GM21447 (cell line): Measurements from ENCODE around the gene TSPEAR.
"Not testable (repeated sequence)": the region's sequence is repeated elsewhere in the genome, so short reads cannot be mapped to it uniquely, and the experiment has no call there.

Experiments
- ATAC-seq: cut with Tn5 transposase; IDR thresholded peaks from one replicate; pipeline ENCODE4 v1.9.1; 2021; ENCODE audit not compliant: unreplicated experiment

Gene TSPEAR

DNA sequence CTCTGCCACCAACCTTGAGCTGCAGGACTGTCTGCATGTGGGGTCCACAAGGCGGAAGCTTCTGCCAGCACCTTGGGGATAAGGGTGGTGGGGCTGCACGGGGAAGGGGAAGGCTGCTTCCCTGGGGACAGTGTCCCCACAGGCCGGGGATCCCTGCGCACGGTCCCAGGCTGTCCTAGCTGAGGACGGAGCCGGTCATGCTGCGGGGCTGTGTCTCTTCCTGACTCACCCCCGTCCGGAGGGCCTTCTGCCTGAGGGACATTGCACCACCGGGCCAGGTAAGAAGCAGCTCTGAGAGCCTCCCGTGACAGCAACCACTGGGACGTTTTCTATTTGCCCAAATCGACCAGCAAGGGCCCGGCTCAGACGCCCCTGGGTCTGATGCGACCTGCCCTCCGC, 201.3 kb downstream of the TSPEAR start:
- ATAC-seq = no peak

DNA sequence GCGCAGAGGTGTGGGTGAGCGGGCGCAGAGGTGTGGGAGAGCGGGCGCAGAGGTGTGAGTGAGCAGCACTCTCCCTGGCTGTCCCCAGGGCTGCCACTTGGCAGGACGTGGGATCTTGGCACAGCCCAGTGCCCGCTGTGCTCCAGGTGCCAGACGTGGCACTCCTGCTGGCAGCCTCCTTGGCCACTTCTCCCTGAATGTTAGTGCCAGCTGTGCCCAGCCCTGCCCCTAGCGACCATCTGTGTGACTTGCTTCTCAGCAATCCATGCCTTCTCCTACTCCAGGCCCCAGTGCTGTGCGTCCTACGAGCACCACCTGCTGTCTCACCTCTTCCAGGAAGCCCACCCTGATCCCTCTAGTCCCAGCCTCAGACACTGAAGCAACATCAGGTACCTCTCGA, 201.8 kb downstream of the TSPEAR start:
- no peak for ATAC-seq

DNA sequence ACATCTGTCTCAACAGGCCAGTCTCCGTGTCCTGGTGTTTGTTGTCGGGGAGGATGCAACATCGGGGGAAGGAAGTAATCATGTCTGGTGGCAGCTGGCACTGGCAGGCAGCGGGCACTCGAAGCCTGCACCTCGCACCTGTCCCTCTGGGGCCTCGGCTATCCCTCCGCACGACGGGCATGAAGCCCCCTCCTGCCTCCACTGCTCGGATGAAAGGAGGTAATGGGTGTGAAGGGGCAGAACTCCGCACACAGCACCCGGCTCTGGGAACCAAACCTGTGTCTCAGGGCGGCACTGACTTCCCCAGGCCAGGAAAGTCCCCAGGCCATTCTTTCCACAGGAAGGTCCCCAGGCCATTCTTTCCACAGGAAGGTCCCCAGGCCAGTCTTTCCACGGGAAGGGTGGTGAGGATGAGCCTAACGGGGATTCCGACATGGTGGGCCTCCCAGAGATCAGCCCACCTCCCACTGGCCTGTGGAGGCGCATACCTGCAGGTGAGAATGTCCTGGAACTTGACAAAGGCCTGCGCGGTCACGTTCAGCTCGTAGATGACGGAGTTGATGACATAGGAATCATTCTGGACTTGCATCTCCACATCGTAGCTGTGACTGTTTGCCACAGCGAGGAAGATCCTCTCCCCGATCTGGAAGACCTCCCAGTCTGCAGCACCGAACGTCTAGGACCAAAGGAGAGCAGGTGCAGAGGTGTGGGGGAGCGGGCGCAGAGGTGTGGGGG, 202.5 kb downstream of the TSPEAR start:
- no peak for ATAC-seq

DNA sequence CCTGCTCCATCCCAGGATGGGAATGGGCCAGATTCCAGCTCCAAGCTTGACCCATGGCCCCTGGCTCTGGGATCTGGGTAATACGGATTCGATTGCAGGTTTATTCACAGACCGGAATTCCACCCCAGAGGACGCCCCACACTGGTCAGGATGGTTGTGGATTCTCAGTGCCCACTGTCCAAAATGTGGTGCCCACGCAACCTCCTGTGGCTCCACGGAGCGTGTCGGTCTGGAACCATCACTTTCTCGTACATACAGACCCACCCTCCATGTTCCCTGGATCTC, 203.0 kb downstream of the TSPEAR start:
- no peak for ATAC-seq

DNA sequence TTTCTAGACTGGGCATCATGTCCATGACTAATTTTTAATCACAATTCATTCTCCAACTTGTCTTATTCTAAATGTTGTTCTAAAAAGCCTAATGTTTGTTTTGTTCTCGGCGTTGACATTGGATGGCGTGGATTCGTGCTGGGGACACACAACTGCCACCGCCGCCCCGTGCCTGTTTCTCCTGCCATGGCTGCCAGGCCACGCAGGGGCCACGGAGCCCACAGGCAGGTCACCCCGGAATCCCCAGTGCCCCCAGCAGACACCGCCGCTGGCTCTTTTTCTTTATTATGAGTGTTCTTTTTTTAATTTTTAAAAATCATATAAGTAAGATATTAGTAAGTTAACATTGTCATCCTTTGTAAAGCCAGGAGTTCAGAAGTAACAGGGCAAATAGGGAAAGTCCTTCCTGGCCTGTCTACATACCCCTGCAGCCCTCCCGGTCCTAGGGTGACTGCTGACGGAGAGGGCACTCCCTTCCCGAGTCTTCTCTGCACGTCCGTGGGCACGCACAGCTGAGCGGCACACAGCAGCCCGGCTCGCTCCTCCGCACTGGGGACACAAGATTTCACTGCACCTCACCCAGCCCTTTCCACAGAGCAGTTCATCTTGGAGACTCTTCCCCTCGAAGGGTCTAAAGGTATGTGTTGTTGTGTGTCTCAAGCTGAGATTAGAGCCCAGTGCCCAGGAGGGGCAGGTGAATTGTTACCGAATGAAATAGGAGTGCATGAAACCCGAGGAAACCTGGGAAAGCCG, 203.5 kb downstream of the TSPEAR start:
- ATAC-seq = no peak

DNA sequence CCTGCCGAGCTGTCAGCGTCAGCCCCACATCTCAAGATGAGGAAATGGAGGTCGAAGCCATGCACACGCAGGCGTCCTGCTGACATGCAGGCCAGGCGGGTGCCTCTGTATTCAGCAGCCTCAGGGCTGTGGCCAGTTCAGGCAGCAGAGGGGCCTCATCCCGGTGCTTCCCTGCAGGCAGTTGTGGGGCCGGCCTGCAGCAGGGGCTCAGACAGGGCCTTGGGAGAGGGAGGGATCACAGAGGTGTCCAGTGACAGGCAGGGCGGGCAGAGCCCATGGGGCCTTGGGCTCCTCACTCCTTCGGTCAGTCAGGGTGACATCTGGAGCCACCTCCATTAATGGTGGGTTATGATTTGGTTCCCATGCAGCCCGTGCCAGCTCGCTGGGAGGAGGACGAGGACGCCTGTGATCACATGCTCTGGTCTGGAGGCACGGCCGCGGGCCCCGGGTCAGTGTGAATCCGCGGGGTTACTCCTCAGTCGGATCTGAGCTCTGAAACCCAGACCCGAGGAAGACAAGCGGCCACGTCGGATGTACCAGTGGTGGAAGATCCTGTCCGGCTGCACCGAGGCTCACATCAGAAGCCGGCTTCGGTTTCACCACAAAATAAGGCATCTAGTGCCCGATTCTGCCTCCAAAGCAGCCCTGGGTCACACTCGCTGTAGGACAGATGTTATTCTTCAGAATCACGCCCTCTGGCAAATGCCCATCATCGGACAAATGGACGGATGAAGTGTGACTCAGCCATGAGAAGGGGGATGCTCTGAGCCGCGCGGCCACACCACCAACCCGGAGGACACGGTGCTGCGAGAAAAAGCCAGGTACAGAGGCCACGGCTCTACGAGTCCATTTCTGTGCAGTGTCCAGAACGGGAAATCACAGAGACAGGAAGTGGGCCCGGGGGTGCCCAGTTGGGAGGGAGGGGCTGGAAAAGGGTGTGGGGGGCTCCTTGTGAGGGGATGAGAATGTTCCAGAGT, 204.8 kb downstream of the TSPEAR start:
- ATAC-seq = no peak

DNA sequence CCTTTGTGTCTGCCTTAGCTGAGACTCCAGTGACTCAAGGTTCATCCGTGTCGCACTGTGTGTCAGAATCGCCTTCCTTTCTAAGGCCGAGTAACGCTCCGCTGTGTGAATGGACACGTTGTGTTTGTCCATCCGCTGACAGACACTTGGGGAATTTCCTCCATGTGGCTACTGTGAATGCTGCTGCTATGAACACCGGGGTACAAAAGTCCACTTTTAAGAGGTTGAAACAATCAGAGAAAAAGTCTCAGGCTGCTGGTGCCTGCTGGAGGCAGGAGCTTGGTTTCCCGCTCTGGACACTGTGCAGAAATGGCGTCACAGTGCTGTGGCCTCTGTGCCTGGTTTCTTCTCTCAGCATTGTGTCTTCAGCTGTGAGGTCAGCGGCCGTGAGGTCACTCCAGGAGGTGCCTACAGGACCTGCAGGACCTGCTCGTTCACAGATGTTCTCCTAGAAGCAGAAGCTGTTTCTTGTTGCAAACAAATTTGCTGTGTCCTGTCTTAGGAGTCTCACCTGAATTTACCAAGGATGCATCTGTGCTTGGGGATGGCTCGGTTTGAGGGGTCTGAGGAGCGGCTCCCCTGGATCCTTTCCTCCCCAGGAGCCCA, 205.6 kb downstream of the TSPEAR start:
- no peak for ATAC-seq

DNA sequence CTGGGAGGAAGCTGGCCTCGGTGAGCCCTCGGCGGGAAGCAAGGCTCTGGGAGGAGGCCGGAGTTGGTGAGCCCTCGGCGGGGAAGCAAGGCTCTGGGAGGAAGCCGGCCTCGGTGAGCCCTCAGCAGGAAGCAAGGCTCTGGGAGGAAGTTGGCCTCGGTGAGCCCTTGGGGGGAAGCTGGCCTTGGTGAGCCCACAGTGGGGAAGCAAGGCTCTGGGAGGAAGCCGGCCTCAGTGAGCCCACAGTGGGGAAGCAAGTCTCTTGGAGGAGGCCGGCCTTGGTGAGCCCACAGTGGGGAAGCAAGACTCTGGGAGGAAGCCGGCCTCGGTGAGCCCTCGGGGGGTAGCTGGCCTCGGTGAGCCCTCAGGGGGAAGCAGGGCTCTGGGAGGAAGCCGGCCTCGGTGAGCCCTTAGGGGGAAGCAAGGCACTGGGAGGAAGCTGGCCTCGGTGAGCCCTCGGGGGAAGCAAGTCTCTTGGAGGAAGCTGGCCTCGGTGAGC, 207.4 kb downstream of the TSPEAR start:
- no peak for ATAC-seq

DNA sequence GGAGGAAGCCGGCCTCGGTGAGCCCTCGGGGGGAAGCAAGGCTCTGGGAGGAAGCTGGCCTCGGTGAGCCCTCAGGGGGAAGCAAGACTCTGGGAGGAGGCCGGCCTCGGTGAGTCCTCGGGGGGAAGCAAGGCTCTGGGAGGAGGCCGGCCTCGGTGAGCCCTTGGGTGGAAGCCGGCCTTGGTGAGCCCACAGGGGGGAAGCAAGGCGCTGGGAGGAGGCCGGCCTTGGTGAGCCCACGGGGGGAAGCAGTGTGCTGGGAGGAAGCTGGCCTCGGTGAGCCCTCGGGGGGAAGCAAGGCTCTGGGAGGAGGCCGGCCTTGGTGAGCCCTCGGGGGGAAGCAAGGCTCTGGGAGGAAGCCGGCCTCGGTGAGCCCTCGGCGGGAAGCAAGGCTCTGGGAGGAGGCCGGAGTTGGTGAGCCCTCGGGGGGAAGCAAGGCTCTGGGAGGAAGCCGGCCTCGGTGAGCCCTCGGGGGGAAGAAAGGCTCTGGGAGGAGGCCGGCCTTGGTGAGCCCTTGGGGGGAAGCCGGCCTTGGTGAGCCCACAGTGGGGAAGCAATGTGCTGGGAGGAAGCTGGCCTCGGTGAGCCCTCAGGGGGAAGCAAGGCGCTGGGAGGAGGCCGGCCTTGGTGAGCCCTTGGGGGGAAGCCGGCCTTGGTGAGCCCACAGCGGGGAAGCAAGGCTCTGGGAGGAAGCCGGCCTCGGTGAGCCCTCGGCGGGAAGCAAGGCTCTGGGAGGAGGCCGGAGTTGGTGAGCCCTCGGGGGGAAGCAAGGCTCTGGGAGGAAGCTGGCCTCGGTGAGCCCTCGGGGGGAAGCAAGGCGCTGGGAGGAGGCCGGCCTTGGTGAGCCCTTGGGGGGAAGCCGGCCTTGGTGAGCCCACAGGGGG, 208.1 kb downstream of the TSPEAR start:
- not testable (repeated sequence) for ATAC-seq

DNA sequence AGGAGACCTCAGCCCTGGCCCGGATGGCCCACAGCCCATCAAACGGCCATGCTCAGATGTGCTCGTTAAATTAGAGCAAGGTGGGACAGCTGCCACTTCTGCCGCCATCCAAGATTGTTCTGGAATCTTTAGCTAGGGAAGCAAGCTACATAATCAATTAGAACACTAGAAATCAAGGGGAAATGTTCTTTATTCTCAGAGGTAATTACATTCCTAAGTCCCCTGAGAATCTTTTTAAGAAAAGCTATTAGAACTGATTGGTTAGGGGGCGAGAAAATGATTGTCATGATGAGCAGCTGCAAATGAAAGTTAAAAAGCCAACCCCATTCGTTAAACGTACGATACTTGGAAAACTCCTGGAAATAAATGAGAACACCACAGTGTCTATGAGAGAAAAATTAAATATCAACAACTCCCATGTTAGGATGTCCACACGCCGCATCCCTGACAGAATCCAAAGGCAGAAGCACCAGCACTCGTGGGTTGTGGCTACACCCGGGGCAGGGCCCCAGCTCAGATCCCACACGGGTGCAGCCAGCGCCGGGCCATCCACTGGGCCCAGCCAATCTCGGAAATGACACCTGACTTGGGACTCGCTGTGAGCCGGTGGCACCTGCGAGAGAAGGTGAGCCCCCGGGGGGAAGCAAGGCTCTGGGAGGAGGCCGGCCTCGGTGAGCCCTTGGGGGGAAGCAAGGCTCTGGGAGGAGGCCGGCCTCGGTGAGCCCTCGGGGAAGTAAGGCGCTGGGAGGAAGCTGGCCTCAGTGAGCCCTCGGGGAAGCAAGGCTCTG, 209.0 kb downstream of the TSPEAR start:
- ATAC-seq = no peak

DNA sequence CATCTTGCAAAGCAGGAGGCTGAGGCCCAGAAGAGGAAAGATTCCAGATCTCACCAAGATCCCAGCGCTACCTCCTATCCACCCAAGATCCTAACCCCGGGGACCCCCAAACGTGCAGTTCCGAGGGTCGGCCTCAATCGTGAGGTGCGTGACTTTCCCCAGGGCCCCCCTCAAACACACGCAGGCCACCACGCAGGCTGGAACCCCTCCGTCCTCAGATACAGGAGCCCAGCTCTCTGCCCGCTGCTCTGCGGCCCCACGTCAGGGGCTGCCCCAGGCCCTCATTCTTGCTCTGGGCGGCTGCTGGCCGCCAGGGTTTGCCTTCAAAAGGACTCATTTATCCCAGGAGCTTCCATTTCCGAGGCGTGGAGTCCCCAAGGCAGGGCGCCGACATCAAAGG, 211.3 kb downstream of the TSPEAR start:
- no peak for ATAC-seq

DNA sequence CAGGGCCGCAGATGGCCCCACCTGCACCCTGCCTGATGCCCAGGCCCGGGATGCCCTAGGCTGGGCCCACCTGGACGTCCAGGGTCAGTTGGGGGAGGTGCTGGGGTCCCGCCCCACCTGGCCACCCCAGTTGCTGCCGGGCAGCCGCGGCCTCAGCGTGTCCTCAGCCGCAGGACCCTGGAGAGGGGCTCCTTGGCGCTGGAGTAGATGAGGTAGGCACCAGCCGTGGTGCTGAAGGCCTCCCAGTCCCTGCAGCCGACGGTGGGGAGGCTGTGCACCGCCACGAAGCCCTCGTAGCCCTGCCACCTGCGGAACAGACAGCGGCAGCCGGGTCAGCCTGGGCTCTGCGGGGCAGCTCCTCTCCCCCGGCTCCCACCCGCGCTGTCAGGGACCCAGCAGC, 211.7 kb downstream of the TSPEAR start:
- no peak for ATAC-seq

DNA sequence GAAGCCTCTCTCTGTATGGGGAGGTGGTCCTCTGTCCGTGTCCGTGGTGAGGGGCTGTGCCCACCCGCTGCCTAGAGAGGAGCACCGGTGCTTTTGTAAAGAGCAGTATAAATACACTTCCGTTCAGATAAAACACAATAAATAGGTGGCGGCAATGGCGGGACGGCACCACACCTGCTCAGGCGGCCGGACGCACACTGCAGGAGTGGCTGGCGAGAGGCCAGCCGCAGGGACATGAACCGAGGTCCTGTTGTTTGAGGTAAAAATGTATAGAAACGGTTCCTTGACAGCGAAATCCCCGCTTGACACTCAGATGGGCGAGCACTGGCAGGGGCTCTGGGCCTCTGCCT, 212.2 kb downstream of the TSPEAR start:
- no peak for ATAC-seq

DNA sequence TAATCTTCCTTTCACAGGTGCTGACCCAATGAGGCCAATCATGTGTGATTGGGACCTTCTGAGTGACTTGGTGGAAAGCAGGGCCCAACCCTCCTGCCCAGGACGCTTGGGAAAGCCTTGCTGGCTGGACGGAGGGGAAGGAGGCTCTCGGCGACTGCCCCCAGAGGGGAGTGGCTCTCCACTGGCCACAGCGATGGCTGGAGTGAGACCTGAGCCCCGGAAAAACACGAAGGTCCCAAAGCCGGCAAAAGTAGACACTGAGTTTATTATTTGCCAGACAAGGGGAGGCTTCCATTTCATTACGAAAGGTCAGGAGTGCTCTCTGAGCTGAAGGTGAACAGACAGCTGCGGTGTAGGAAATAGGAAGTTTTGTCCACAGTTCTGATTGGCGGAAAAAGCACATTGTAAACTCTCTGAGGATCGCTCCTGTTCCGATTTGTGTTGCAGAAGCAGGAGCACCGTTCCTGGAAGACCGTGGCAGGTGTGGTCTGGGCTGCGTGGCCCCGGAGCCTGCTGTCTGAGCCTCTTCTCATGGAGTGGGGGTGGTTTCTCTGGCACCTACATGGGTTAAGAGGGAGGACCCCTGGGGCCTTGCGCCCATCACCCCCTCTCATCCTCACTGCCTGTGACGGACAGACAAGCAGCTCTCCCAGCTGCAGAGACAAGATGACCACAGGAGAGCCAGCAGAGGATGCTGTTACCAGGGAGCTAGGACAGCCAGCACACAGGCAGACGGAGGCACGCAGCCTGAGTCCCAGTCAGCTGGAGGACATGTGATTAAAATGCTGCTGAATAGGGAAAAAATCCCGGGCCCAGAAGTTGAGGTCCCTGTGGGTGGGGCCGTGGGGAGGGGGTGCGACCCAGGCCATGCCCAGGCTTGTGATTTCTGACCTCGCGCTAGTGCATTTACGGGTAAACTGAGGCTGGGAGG, 212.8 kb downstream of the TSPEAR start:
- no peak for ATAC-seq

DNA sequence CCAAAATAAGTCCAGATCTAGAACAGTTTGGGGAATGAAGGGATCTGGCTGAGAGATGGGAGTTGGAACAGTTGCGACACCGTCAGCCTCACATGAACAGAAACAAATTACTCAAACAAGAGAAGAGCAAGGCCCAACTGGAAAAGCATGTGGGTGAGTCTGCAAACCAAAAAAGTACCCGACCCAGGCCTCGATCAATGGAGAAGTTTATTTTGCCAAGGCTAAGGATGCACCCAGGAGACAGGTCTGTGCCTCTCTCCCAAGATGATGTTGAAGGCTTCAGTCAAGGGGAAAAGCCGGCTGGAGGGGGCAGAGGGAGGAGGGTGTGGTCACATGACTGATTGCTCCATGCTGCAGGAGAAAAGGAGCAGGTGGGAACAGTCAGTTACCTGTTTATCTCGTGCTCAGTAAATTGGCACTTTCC, 213.7 kb downstream of the TSPEAR start:
- no peak for ATAC-seq

DNA sequence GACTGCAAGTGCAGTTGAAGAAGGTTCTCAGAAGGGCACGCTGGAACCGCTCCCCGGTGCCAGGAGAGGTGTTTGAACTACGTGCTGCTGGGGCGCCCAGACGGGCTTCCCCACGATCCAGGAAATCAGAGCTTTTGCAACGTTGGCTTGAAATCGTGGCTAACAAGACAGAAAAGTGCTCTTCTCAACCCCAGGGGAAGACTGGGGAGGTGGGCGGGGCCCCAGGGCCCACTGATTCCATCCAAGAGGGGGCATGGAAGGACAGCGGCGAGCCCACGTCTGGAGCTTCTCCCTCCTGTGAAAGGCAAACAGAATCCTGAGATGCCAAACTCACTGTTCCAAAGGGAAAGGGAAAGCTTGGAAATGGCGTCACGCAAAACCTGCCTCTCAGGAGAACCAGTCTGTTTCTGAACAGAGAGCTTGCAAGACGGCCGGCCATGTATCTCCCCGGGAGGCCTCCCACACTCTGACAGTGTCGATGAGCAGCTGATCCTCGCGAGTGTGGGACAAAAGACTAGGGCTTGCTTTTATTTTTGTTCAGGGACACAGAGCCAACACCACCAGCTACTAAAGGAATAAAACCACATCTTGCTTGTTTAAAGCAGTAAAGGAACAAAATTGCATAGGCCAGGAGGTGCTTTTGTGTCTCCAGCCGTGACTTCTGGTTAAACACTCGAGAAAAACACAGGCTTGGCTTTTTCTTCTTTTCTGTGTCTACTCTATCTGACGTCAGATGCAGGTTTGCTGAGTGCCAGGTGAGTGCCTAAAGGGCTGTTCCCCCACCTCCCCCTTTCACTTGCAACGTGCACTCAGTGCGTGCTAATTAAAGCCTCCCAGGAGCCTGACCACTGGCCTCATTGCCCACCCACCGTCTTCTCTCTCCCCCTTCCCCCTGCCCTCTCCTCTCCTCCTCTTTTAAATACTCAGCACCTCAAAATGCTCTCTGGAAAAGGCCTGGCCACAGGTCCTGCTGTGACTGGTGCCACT, 214.5 kb downstream of the TSPEAR start:
- ATAC-seq = no peak
